ENCODE results near the gene ZNF708.

DNA sequence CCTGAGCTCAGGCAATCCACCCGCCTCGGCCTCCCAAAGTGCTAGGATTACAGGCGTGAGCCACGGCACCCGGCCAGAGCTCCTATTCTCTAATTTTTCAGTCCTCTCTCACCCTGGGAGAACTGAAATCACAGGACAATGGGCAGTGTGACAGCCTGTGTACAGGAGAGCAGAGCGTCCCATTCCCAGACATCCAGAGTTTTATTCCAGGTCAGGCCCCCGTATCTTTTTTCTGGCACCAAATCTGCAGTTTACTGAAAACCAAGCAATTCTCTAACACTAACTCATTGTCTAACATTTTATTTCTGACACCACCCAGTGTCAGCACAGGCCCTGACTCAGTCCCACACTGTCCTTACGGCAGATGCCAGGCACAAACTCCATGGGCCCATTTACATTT lies 6.7 kb downstream of the ZNF708 start:
- TF ChIP-seq CTCF (IDR thresholded peaks at IDR 0.05) (no peak), POLR2A (IDR thresholded peaks at IDR 0.05) (no peak)

All from heart left ventricle (tissue), 13 donors.